ENCODE results near the gene FARS2.

The FARS2 gene

DNA sequence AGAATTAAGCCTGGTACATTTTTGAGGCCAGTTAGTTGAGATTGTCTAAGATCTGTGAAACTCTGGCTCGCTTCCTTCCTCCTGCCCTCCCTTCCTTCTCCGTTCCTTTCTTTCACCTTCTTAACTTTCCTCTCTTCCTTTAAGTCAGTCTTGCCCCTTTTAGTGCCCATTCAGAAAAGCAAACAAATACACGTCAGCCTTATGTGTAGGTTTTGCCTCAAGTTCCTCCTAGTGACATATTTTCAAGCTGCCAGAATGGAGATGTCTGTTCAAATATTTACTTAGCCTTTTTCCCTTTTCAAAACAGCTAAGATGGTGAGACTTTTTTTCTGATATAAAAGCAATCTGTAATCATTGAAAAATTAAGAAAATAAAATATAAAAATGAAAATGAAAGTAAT is 178.4 kb downstream of the FARS2 start:
- no peak for DNase-seq

DNA sequence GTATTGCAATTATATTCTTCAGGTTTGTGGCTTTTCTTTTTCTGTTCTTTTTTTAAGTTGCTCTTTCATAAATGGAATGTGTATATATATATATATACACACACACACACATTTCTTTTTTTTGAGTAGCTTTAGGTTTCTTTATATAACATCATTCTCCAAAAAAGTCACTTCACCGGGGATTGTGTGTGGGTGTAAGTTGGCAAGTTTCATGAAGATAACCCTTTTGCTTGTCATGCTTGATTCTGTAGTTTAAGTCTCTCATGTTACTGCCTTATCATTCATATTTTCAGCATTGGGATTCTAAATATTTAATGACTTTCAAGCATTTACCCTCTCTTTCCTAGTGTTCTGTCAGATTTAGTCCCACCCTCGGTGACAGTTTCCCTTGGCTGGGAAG is 181.0 kb downstream of the FARS2 start:
- no peak for DNase-seq

DNA sequence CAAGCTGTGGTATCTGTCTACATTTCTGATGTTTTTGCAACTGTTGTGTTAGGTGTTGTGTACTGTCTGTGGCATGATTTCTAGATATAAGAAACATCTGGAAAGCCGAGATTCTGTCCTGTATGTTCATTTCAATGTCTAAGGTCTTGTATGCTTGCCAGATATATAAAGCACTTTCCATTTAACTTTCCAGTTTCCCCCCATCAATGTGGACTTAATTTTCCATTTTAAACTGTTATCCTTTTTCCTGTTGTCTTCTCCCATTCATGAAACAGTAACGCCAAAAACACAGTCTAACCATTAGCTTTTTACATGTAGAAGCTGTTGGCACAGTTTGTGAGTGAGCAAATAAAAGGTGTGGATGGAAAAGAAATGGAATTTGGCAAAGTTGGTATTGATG is 181.6 kb downstream of the FARS2 start:
- no peak for DNase-seq

DNA sequence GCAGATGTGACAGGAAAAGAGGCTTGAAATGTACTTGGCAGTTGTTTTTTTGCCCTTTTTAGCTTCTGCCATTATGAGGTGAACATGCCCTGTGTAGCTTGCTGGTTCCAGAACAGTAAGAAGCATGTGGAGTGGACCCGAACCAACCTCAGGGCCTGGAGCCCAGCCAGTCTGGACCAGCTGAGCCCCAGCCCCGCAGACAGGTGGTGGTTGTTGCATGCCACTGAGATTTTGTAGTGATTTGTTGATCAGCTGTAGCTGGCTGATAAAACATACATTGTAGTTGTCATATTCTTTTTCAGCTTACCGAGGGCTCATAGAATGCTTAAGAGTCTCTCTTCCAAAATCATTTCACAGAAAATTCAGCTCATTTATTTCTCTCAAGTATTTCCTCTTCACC is 182.2 kb downstream of the FARS2 start:
- no peak for DNase-seq

DNA sequence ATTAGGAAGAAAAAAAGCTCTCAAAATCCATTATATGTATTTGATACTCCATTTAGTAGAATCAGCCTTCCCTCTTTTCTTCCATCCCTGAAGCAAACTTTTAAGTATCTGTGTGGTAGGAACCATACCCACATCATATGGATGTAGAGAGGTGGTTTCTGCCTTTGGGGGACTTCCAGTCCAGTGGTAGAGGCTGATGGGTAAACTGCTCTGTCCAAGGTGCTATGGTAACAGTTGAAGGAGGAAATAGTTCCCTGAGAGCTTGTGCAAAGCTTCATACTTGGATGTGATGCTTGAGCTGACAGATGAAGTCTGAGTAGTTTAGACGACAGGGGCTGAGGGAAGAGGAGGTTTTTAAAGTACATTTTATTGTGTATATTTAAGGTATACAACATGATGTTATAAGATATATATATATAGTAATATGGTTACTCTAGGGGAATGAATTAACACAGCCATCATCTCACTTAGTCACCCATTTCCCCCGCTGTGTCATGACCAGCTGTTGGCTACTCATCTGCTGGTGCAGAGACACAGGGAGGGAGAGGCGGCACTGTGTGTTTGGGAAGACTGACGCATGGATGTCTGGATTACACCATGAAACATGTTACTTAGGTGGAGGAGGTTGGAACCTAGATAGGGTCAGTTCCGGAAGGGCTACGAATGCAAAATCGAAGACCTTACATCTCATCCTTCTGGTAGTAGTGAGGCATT is 185.2 kb downstream of the FARS2 start:
- no peak for DNase-seq

DNA sequence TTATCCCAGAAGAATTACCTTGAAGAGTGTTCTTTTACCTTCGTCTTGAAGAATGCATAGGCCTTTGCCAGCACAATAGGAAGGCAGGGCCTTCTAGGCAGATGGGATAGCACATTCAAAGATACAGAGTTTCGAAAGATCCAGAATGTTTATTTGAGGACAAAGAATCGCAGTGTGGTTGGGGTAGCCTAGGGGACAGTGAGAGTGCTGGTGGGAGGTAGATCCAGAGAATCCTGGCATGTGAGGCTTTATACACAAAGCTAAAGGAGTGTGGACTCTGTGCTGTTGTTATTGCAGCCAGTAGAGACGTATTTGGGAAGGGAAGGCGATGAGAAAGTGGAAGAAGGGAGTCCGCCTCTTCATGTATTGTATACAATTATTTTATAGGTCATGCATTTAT is 186.6 kb downstream of the FARS2 start:
- DNase-seq, result no peak

DNA sequence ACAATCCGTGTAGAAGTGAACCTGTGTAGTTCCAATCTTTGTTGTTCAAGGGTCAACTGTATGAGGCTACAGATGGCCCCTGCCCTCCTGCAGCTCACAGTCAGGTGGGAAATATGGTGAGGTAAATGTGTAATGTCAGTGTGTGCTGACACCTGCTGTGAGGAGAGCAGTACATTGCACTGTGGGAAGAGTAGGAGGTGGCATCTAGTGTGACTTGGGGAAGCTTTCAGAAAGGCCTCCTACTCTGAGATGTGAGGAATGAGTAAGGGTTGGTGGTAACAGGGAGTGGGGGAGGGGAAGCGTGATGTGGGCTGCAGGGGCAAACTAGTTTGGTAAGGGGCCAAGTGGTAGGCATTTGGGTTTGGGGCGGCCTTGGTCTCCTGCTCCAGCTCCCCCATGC is 188.8 kb downstream of the FARS2 start:
- DNase-seq, result no peak

DNA sequence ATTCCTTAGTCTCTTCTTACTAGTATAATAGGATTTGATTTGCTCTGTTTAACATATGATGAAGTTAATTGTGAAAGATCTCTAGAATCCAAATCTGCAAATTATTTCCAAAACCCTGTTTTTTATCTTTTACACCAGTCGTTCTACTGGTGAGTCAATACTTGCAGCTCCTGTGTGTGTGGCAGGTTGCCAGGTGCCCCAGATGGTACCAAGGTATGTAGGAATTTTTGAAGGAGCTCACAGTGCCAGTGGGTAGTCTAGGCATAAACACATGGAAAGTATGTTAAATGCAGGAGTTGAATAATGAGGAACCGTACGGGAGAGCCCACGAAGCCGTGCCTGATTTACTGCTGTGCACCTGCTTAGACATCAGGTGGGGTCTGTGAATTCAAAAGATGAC is 192.2 kb downstream of the FARS2 start:
- no peak for DNase-seq

DNA sequence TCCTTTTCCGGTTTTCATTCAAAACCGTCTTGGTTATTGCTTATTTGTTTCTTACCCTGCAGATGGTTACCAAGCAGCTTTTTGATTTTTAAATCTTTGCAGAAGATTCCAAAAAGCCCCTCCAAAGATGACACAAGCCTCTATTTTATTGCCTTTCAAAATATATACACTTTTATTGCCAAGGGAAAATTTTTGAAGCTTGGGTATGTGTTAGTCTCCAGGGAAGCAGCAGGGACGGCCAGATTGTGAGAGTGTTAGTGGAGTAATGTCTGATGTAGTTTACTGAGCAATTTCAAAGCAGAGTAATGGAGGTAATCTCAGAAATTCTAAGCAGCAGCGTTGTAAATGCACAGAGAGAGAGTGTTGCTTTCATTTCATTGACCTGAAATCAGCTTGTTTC is 193.8 kb downstream of the FARS2 start:
- no peak for DNase-seq

DNA sequence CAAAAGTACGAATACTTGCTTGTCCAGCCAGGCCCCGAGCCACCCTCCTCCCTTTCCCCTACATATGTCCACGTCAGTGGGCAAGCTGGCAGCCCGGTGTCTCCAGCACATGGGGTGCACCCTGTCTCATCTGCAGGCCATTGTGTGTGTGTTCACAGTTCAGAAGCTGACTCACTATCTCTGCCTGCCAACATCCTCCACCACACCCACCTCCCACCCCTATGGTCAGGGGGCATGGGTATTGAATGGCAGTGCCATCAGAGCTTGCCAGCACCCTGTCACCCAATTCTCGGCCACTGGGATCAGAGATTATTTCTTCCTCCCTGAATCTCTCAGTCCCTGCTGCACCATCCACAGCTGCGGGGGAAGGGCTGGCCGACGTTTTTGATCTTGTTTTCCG is 195.7 kb downstream of the FARS2 start:
- no peak for DNase-seq

DNA sequence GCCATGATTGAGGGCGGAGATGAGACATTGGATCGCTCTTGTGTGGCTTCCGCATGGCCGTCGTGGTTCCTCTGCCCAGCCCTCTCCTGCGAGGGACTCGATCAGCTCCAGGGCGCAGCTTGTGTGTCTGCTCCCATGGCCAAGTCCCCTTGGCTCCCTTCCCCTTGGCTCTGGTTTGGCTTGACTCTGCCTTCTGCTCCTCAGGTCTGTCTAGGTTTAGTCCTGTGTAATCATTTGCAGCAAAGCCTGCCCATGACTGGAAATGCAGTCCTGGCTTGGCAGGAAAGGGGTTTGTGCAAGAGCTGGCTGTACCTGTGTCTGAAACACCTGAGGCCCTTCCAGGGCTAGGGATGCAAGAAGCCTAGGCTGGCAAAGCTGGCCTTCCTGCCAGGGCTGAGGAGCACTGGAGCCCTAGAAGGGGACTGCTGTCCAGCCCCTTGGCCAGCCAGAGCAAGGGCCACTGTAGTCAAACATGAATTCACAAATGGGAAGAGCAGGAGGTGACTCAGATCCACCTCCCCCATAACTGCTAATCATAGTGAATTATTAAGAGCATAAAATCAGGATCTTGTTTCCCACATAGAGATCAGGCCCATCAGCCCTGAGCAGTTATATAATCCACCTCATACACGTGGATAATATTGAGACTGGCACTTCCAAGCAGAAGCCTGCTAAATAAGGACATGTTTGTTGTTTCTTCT is 196.8 kb downstream of the FARS2 start:
- peak; percentile 75 for DNase-seq

DNA sequence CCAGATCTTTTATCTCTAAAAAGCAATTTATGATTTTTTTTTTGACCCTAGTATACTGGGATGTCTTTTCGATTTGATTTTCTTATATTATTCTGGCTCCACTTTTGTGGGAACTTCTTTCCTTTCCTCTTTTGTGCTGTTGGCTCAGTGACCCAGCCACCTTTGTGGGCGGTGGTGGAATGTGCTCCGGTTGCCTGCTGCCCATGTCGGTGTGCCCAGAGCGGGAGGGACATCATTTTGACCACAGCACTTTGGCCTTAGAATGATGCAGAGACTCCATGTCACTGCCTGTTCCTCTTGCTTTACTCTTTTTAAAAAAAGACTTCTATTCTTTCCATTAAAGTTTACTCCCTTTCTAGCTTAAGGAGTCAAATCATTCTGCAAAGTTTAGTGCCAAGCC is 198.0 kb downstream of the FARS2 start:
- no peak for DNase-seq

DNA sequence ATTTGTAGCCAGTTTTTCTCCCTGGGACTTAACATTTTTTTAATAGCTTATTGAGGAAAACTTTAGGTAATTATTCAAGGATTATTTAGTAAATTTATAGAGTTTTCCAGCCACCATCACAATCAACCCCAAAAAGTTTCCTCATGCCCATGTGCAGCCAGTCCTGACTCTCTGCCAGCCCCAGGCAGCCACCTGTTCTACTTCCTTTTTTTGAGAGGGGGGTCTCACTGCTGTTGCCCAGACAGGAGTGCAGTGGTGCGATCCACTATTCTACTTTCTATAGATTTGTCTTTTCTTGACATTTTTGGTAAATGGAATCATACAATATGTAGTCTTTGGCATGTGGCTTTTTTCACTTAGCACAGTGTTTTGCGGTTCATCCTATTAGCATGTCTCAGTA is 200.1 kb downstream of the FARS2 start:
- DNase-seq, result no peak

DNA sequence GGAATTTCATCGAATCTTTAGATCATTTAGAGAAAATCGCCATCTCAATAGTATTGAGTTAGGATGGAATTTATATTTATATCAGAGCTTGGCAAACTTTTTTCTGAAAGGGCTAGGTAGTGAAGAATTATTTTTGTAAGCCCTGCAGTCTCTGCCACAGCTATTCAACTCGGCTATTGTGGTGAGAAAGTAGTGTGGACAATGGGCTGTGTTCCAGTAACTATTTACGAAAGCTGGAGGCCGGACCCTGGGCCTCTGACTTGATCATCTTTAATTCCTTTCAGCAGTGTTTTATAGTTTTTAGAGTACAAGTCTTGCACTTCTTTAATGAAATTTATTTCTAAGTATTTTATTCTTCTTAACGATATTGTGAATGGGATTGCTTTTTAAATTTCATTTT is 201.5 kb downstream of the FARS2 start:
- no peak for DNase-seq

DNA sequence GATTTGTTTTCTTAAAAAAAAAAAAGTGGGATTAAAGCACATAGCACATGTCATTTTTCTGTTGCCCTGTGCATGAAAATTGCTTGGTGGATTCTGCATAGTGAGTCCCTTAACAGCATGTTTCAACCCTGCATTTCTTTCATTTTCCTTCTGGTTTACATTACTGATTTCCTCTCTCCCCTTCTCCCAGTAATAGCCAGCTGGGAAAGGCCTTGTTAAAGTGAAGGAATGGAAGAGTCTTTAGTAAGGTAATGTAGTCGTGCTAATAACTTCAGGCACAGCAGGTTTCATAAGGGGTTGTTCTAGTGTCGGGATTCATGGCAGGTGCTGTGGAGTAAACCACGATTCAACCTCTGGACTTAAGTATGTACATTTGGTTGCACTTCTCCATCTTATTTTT is 202.4 kb downstream of the FARS2 start:
- DNase-seq, result no peak

DNA sequence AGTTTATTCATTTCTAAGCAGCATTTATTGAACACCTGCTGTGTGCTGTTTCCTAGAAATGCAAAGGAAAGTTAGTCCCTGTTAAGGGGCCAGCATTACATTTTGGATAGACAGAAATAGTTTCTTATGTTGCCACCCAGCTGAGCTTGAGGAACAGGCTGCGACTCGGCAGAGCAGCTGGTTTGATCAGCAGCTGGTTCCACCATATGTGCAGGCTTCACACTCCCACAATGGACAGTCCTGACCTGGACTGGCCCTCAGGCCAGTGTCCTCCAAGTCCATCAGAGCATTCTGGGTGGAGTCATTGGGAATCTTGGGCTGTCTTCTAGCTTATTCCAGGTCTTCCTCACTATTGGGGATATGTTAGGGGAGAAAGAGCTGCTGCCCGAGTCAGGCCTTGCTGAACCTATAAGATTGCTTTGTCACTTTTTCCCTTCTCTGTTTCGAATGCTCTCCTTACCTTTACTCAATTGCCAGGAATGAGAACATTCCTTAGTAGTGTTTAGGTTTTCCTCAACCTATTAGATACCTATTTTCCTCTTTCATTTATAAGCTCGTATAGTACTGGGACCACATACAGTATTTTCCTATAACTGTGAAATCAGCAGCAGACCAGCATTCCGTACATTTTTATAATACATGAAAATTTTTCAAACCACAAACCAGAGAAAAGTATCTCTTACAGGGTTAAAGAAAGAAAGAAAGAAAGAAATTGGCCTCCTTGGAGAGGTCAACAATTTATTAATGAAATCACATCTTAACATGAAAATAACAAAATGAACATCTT is 203.0 kb downstream of the FARS2 start:
- DNase-seq, result no peak

DNA sequence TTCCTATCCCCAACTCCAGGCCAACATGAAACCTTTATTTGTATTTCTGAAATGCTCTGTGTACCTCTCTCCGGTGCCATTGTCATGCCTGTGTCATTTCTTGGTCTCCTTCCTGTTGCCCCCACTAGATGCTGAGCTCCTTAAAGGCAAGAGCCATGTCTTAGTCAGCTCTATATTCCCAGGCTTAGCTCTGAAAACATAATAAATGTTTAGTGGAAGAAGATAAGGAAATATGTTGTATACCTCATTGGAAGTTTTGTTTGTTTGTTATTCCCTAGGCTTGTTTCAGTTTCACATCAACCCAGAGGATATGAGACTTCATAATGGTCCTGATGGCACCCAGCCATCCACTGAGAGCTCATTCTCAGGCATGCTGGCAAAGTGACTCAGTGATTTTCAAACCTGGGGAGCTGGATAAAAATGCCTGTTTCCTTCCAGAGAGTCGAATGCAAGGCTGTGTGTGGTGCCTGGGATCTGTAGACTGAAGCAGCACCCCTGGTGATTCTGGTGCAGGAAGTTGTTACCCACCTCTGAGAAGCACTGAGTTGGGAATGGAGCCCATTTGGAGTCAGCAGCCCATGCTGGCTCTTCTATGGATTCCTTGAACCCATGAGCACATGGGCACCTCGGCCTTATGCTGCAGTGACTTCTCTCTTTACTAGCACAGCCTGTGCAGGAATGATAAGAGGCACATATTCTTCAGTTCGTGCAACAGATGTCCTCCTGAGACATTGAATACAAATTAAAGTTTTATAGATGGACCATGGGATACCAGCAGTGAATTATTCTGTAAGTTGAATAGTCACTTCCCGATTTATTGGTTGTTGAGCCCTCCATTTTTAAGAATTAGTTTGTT is 205.2 kb downstream of the FARS2 start:
- peak; percentile 11 for DNase-seq

DNA sequence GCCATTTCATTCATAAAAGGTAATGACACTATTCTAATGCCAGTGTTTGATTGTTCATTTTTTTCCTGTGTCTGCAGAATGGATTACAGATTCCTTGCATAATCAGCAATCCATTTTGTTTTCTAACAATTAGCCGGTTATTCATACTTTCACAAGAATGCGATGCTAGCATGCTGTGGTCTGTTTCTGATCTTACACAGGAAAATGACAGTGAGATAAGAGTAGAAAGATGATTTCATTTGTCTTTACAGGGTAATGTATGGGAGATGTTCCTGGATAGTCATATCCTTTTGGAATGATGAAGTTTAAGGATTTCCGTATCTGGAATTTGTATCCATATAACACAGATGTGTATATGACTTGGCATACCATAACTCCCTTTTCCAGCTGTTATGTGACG is 207.3 kb downstream of the FARS2 start:
- no peak for DNase-seq

DNA sequence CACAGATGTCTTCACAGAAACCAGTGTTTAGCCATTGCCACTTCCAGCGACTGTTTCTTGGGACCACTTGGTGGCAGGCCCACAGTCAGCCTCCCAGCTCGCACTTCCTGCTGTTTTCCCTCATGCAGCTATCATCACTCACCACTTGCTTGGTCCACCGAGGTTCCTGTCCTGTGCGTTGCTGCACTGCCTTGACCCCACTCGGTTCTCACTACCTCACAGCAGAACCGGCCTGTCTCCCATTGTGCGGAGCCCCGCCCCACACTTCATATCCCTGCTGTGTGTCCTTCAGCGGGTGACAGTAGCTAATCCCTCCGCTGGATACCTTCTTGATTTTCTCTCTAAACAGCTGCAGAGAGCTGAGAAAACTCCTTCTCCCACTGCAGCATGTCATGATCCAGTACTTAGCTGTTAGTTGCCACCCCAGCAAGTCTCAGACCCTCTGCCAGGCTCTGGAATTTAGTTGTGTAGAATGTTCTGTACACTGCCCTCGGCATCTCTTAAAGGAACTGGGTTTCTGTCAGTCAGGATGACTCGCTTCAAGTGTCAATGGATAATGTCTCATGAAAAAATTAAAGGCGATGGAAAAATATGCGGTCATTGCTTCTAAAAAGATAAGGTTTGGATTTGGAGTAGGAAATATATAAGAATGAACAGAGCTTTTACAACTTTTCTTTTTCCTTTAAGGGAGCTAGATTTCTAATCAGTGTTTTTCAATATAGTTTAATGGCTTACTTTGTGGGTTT is 208.0 kb downstream of the FARS2 start:
- DNase-seq, result no peak

DNA sequence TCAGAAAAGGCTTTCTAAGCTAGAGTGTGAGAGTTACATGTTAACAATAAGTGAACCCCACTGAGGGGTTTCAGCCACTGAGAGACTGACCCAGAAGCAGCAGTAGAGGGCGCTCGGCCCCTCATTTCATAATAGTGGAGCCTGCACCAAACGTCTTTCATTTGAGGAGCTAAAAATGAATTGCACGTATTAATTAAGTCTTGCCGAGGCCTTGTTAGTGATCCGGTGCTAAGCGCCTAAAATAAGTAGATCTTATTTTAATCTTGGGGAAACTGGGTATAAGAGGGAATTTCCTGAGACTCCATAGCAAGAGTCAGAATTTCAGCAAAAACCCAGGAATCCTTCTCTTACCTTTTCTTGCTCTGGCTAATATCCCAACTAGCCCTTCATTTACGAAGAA is 209.7 kb downstream of the FARS2 start:
- DNase-seq, result peak; percentile 77

DNA sequence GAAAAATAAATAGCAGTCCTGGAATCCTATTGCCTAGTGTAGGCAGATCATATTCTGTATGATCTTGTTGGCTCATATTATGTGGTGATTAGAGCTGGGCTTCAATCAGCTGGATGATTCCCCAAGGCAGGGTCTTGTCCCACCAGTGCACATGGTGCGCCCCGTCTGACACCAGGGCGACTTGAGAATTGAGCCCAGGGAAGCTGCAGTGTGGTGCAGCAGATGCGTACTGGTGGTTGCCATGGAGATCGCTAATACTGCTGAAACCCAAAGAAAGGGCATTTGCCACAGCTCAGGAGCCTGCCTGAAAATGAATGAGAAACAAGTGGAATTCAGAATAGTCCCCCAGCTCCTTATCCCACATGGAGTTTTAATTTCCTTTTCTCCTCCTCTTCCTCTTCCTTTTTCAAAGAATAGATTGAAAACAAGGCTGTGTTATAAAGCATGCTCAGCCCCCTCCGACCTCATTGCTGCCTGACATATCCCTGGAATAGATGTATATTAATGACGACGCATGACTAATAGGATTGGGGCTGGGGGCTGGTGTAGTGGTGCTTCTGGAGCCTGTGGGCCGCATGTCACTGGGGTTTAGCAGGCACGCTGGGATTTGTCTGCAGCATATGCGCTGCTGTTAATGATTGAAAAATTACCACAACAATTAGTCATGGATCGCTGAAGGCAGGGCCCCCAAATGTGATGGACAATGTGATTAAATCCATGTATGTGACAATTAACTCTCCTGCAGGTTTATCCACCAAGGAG is 210.5 kb downstream of the FARS2 start:
- DNase-seq, result peak; percentile 48

DNA sequence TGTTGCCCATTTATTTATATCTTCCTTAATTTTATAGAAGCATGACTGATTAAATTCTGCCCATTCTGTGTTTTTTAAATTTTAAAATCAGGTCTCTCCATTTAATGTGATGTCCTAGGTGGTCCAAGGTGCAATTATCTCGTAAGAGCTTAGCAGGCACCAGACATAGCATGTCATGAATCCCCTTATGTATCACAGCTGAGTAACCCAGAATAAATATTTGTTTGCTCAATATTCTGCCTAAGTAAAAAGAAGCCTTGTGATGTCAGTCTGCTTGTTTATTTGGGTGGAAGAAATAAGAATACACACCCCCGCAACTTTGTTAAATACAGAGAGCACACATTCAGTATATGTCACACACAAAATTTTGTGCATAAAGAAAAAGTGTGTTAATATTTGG is 211.3 kb downstream of the FARS2 start:
- DNase-seq, result no peak

Data from NCI-H774 (cell line).